Activated CD4-positive, alpha-beta T cell treated with anti-CD3 and anti-CD28 coated beads, Interleukin-2, amount 50 U/mL, for 1 hour (primary cell): ENCODE results near the gene GALNT9.

Experiments
- DNase-seq: peaks from one replicate; pipeline ENCODE4 v3.0.0-alpha.2; 2020

Gene GALNT9

DNA sequence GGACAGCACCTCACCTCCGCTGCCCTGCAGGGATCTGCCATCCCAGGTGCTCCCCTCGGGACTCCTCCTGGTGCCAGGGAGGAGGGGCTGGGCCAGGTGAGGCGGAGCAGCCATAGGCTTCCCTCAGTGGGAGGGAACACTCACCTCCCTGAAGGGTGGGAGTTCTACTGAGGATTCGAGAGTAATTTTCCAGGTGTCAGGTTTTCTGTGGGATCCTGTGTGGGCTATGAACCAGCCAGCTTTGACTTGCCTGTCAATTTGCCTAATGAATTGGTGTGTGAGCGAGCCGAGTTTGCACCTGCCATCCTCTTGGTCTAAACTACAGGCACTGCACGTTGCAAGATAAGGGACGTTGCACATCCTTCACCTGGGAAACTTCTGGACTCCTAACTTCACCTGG is 134.8 kb downstream of the GALNT9 start:
- no peak for DNase-seq

GRCh38 chr12:132194056-132194455 is 135.3 kb downstream of the GALNT9 start:
- no peak for DNase-seq

GRCh38 chr12:132191715-132192553 is 137.5 kb downstream of the GALNT9 start:
- DNase-seq = no peak

DNA sequence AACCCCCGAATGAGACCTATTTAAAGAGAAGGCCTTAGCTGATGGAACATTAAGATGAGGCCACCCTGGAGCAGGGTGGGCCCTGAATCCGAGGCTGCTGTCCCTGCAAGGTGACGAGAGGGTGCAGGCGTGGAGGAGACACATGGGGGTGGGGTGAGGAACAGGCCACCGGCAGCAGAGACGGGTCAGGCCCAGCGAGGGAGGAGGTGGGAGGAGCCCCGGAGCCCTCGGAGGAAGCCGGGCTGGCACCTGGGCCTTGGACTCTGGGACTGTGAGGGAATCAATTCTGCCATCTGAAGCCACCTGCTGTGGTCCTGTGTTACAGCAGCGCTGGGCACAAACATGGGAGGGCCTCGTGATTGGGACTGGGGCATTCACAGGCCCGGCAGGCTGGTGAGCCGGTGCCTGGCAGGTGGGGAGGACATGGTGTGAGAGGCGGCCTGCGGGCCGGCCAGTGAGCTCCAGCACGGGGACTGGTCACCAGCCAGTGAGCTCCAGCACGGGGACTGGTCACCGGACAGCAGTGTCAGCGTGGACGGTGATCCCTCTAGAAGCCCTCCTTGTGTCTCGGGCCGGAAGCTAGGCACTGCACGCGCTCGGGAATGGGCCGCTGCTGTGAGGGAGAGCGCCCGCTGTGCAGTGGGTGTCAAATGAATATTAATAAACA is 138.4 kb downstream of the GALNT9 start:
- no peak for DNase-seq

DNA sequence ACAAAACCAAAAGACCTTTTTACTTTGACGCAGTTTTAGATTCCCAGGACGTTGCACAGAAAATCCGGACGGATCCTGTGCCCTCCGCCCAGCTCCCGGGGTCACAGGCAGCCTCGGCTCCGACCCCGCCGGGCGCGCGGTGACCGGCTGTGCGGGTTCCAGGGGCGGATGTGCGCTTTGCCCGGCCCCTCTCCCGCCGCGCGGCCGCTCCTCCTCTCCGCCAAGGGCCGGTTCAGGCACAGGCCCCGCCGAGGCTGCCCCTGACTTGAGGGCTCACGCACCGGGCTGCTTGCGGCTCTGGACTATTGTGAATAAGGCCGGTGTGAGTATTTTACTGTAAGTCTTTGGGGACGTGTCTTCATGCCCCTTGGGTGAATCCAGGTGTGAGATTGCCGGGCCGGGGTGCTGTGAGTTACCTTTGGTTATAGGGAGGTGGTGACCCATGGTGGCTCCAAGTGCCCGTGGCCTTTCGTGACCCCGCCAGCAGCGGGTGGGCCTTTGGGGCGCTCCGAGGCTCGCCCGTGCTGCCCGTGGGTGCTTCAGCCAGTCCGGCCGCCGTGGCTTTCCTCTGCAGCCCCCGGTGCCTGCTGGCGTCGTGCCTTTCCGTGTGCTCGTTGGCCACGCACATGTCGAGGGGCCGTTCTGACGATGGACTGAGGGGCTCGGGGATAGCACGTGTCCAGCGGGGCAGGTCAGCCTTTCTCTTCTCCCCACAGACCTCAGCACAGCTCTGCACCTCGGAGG is 139.2 kb downstream of the GALNT9 start:
- no peak for DNase-seq

DNA sequence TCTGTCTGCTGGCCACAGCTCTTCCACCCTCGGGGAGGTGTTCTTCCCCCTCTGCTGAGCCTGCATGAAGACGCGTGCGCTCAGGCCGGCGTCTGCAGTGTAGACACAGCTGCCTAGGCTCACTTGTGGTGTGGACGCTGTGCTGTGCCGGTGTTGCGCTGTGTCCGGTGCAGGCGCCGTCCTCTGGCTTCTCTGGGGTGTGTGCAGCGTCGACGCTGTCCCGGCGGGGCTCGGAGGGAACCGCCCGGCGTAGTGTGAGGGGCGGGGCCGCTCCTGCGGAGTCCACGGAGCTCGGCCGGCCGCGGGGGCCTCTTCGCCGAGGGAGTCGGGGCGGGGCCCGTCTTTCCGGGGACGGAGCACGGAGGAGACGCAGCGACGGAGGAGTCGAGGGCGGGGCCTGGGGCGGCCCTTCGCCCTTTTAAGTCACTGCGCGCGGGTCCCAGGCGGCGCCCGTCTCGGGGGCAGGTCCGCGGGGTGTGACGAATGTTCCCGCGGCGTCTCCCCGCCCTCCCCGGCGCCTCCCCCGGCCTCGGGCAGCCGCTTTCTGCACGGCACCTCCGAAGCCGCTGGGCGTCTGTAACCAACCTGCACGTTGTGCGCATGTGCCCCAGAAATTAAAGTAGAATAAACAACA is 139.9 kb downstream of the GALNT9 start:
- DNase-seq = peak; percentile 94

DNA sequence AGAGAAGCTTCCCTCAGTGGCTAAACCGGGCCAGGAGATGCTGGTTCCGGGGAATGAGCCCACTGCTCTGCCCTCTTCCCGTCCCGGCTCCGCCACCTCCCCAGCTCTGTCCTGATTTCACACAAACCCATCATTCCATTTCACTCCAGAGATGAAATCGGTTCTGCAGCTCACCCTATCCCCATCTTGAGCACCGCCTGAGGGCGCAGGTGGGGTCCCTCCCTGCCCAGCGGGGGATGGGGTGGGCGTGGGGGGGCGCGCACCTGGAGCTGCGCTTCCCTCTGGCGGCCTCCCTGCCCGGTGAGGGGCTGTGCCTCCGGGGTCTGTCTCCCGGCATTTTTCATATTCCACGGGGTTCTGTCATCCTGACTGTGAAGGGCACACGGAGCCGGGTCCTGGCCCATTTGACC is 140.5 kb downstream of the GALNT9 start:
- DNase-seq = peak; percentile 20

- DNase-seq = no peak
These were observed 140.9 kb downstream of the GALNT9 start for GRCh38 chr12:132188451-132188901.

DNA sequence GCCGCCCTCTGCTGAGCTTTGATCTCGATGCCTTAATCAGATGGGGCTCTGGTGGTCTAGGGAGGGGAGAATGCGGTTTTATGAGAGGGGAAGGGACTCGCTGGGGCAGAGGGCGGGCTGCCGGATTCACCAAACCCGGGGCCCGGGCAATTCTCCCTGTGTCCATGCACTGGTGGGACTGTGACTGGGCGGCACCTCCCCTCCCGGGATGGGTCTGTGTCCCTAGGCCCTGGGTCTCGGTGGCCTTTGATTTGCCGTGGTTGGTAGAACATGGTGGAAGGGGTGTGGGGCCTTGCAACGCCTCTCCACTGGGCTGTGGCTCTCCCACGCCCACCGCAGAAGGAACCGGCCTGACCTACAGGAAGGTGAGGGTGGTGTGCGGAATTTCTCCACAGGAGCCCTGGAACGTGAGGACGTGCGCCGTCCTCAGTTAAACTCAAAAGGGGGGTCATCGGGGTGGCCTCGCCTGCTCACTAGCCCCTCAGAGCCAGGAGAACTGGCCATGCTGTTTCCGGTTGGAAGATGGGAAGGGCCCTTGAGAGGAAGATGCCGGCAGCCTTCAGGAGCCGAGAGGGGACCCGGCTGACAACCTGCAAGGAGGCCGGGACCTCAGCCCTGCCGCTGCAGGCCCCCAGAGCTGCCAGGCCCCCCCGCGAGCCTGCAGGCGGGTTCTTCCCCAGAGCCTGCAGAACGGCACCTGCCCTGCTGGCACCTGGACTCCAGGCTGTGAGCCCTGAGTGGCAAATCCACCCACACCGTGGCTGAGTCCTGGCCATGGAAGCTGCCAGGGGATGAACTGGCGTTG is 141.5 kb downstream of the GALNT9 start:
- no peak for DNase-seq

GRCh38 chr12:132186857-132187620 is 142.3 kb downstream of the GALNT9 start:
- DNase-seq = no peak

- no peak for DNase-seq
These were observed 143.1 kb downstream of the GALNT9 start for GRCh38 chr12:132186208-132186856.

DNA sequence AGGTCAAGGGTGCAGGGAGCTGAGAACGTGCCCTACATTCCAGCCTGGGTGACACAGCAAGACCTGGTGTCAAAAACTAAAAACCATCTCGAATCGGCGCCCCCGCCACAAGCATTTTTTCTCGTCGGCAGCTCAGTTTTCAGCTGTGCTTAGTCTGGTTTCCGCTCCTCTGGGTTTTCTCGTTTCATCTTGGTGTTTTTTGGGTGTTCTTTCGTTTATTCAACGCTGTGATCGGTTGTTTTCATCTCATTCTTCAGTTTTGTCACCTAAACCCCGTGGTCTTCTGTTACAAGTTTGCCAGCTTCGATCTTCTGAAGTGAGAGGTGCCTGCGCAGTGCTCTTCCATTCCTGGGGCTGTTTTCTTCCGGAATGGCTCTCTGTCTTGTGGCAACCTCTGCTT is 143.7 kb downstream of the GALNT9 start:
- DNase-seq = peak; percentile 43

DNA sequence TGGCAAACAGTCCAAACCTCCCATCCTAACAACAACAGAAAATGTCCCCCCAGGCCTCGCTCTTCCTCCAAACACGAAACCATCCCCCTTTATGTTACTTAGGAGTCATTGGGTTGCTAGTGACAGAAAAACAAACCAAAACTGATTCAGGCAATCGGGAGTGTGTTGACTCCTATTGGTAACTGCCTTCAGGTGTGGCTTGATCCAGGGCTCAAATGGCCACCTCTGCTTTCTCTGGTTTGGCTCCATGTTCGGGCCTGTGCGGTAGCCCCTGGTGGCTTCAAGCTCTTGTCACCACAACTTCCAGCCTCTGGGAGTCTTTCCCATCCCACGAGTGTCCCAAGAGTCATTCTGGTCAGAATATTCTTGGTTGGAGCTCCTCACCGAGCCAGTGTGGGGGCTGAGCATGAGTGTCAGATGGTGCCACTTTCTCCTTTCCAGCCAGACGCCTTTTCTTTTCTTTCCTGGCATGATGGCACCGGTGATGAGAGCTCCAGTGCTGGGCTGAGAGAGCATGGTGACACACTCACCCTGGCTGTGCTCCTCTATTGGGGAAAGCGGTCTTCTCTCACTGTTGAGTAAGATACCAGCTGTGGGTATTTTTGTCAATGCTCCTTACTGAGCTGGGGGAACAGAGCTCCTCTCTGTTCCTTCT is 146.6 kb downstream of the GALNT9 start:
- DNase-seq = no peak

DNA sequence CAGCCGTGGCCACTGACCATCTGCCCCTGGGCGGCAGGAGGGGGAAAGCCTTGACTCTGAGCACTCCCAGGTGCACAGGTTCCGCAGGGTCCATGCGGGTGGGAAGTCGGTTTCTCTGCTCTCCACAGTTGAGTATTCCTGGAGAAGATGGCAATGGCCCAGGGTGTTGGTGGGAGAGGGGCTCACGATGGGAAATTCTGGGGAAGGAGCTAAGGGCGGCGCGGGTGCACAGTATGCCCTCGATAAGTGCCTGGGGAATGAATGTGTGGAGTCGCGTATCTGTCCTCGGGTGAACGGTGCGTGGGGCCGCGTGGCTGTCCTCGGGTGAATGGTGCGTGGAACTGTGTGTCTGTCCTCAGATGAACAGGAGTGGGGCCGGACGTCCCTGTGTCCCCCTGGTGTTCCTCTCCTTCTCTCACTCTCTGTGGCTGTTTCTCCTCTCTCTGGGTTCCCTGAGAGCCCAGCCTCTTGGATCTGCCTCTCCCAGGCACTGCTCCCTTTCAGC is 147.1 kb downstream of the GALNT9 start:
- no peak for DNase-seq

DNA sequence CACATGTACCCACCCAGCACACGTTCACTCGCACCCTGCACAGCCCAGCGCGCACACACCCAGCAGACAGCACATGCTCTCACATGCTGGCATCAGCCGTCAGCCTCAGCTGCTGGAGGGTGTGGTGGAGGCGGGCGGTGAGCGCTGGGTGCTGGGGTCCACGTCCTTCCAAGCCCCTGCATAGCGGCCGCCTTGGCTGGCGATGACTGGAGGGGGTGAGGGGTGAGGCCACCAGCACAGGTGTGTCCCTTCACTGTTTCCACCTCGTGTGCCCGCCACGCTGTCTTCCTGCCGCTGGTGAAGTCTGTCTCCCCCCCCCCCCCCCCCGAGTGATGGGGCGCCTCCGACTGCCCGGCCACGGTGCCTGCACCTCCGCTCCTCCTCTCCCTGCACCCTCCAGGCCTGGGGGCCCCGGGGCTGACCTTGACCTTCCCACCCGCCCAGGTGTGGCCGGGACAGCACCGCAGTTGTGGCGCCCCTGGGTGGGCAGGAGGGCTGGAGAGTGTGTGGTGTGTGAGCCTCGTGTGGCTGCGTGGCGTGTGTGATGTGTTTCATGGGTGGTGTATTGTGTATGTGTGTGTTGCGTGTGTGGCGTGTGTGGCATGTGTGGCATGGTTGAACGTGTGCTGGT is 147.7 kb downstream of the GALNT9 start:
- DNase-seq = no peak

GRCh38 chr12:132180648-132181546 is 148.5 kb downstream of the GALNT9 start:
- DNase-seq = no peak

DNA sequence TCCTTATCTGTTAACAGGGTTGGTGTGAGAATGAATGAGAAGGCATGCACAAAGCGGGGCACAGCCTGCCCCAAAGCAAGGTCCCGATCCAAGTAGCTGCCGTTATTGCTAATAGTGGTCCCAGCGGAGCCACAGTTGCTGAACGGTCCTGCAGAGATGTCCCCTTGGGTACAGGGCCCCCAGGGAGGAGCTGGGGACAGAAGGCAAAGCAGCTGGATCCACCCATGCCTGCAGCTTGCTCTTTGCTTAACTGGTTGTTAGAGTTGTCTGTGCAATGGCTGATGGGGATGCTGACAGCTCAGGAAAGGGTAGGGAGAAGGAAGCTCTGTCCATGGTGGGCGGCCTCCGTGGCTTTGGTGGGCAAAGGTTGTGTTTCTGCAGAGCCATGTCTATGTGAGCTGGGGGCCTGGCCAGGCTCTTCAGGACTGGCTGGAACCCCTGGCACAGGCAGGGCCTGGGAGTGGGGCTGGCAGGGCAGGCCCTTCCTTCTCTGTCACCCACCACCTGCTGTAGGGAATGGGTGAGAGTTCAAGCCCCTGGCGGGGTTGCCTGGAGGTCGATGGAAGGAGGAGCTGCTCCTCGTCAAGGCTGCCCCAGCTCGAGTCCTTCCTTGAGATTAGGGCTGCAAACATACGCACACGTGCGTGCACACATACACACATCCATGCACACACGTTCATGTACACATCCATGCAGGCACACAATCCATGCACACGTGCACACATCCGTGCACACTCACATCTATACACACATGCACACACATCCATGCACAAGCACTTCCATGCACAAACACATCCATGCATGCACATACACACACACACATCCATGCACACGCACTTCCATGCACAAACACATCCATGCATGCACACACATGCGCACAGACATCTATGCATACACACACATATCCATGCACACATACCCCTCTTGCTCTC is 149.7 kb downstream of the GALNT9 start:
- DNase-seq = no peak
